Measurements from ENCODE around the gene CXorf66. TPM values are rescaled to one million over a fixed set of nuclear protein-coding genes. Genes with fewer than 3 reads are reported as not detected.

CXorf66 gene
- total and polyA plus RNA-seq, 4 donors: 0.08 to 0.28 TPM; not detected in 2

- H3K4me3 ChIP-seq (ENCODE audit: low read depth in 1 of 3, low read length in 3 of 3): peak within 1 kb of the TSS; percentile 61 to 89 (median 78)
- peak; percentile 69 for DNase-seq (ENCODE audit: low spot score)
- WGBS: under 1% methylated on average over 52 of the region's 52 CpGs
- H3K9me3 ChIP-seq (ENCODE audit: control insufficient read depth in 4 of 4, low read length in 3 of 4): no peaks in the 10 kb centered on the region
- peak within 1 kb of the TSS; percentile 77 to 93 for H3K9ac ChIP-seq (ENCODE audit: low read depth in 1 of 2, low read length in 2 of 2)
- TF ChIP-seq RAD21 (IDR thresholded peaks at IDR 0.05): peak in 1 of 2 donors; percentile 28
- TF ChIP-seq JUND (IDR thresholded peaks at IDR 0.05): no peak
- TF ChIP-seq, protein P1, sequence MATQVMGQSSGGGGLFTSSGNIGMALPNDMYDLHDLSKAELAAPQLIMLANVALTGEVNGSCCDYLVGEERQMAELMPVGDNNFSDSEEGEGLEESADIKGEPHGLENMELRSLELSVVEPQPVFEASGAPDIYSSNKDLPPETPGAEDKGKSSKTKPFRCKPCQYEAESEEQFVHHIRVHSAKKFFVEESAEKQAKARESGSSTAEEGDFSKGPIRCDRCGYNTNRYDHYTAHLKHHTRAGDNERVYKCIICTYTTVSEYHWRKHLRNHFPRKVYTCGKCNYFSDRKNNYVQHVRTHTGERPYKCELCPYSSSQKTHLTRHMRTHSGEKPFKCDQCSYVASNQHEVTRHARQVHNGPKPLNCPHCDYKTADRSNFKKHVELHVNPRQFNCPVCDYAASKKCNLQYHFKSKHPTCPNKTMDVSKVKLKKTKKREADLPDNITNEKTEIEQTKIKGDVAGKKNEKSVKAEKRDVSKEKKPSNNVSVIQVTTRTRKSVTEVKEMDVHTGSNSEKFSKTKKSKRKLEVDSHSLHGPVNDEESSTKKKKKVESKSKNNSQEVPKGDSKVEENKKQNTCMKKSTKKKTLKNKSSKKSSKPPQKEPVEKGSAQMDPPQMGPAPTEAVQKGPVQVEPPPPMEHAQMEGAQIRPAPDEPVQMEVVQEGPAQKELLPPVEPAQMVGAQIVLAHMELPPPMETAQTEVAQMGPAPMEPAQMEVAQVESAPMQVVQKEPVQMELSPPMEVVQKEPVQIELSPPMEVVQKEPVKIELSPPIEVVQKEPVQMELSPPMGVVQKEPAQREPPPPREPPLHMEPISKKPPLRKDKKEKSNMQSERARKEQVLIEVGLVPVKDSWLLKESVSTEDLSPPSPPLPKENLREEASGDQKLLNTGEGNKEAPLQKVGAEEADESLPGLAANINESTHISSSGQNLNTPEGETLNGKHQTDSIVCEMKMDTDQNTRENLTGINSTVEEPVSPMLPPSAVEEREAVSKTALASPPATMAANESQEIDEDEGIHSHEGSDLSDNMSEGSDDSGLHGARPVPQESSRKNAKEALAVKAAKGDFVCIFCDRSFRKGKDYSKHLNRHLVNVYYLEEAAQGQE (IDR thresholded peaks at IDR 0.05): peak; percentile 31
- peak; percentile 79 for TF ChIP-seq MAX (IDR thresholded peaks at IDR 0.05)
- TF ChIP-seq YY1 (IDR thresholded peaks at IDR 0.05): peak; percentile 64
- H3K27me3 ChIP-seq (ENCODE audit: control insufficient read depth in 4 of 4, insufficient read depth in 4 of 4, low read length in 3 of 4): no peaks in the 10 kb centered on the region
- peak within 1 kb of the TSS; percentile 94 to 95 for H3K27ac ChIP-seq (ENCODE audit: low read depth in 1 of 2, low read length in 2 of 2)
- H3K4me1 ChIP-seq (ENCODE audit: control insufficient read depth in 4 of 4, insufficient read depth in 4 of 4, low read length in 3 of 4): peaks cover 0 to 13% (median 6%) of the 10 kb centered on the region in 4 donors
- no peaks in the 10 kb centered on the region for H3K36me3 ChIP-seq (ENCODE audit: control insufficient read depth in 4 of 4, insufficient read depth in 3 of 4, low read depth in 1 of 4, low read length in 3 of 4)
These were observed 32.2 kb downstream of the CXorf66 start, which contains the start of gene ATP11C for GRCh38 chrX:139932901-139933796. ATP11C (minus strand) TSS chrX:139933053; CDS start chrX:139932042, 1,011 bp downstream.

DNA sequence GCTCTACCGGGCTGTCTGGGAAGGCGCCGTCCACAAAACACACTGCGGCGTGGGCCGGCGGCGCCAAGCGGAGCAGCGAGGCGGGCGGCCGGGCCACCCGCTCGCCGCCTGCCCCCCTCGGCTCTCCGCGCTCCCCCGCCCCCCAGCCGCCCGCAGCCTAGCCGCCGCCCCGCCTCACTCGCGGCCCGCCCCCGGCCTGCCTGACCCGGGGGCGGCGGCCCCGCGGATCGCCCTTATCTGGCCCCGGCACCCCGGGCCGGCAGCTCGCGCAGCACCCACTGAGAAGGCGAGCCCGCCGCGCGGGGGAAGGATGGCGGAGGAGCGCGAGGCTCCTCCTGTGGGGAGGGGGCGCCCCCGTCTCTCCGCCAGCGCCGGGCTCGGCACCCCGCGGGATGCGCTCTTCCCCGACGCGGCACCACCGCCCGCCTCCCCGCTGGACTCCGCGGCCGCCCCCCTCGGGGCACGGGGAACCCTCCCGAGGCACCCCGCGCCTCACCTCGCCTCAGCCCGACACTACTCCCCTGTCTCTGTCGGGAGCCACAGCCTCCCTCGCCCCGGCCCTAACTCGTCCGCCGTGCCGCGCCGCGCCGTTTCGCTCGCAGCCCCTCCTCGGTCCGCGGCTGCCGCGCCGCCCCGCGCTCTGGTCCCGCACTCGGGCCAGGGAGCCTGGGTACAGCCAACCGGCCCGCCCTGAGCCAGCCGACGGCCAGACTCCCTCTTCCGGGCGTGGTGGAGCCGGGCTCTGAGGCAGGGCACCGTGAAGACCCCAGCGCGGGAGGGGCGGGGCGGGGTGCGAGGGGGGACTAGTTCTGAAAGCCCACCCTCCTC, 33.0 kb downstream of the CXorf66 start:
- H3K9me3 ChIP-seq (ENCODE audit: control insufficient read depth in 4 of 4, low read length in 3 of 4): no peaks in the 10 kb centered on the region
- no peaks in the 10 kb centered on the region for H3K36me3 ChIP-seq (ENCODE audit: control insufficient read depth in 4 of 4, insufficient read depth in 3 of 4, low read depth in 1 of 4, low read length in 3 of 4)
- under 1% methylated on average over 106 of the region's 109 CpGs for WGBS
- peak; percentile 62 for DNase-seq (ENCODE audit: low spot score)
- H3K9ac ChIP-seq (ENCODE audit: low read depth in 1 of 2, low read length in 2 of 2): peak overlapping the region; percentile 71 to 77
- TF ChIP-seq EGR1 (IDR thresholded peaks at IDR 0.05; ENCODE audit: low read depth in 2 of 2) (no peak), CTCF (IDR thresholded peaks at IDR 0.05; ENCODE audit: low read depth, low read length, missing input control) (no peak), RAD21 (IDR thresholded peaks at IDR 0.05) (no peak), ATF3 (IDR thresholded peaks at IDR 0.05) (no peak), HNF4G (IDR thresholded peaks at IDR 0.05) (no peak), FOXA1 (IDR thresholded peaks at IDR 0.05) (no peak), HNF4A (conservative IDR thresholded peaks at IDR 0.05) (no peak), YY1 (IDR thresholded peaks at IDR 0.05) (no peak)
- TF ChIP-seq, protein P1 (IDR thresholded peaks at IDR 0.05): no peak
- TF ChIP-seq, protein P2, sequence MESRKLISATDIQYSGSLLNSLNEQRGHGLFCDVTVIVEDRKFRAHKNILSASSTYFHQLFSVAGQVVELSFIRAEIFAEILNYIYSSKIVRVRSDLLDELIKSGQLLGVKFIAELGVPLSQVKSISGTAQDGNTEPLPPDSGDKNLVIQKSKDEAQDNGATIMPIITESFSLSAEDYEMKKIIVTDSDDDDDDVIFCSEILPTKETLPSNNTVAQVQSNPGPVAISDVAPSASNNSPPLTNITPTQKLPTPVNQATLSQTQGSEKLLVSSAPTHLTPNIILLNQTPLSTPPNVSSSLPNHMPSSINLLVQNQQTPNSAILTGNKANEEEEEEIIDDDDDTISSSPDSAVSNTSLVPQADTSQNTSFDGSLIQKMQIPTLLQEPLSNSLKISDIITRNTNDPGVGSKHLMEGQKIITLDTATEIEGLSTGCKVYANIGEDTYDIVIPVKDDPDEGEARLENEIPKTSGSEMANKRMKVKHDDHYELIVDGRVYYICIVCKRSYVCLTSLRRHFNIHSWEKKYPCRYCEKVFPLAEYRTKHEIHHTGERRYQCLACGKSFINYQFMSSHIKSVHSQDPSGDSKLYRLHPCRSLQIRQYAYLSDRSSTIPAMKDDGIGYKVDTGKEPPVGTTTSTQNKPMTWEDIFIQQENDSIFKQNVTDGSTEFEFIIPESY (IDR thresholded peaks at IDR 0.05): no peak
- H3K27ac ChIP-seq (ENCODE audit: low read depth in 1 of 2, low read length in 2 of 2): peak overlapping the region; percentile 94 to 95
- peak overlapping the region; percentile 61 to 89 (median 78) for H3K4me3 ChIP-seq (ENCODE audit: low read depth in 1 of 3, low read length in 3 of 3)
- no peaks in the 10 kb centered on the region for H3K27me3 ChIP-seq (ENCODE audit: control insufficient read depth in 4 of 4, insufficient read depth in 4 of 4, low read length in 3 of 4)
- H3K4me1 ChIP-seq (ENCODE audit: control insufficient read depth in 4 of 4, insufficient read depth in 4 of 4, low read length in 3 of 4): peaks cover 0 to 16% (median 8%) of the 10 kb centered on the region in 4 donors

Measured in liver (tissue), 9 donors.